DOHH2 (cell line): ENCODE measurements around the gene SFXN5.

Experiments
- H3F3A ChIP-seq: fragments of 200-600 bp; sonication (generic), shearing (Covaris generic); 2 replicates; pipeline ENCODE4 v1.6.0; 2016; ENCODE audit warnings: antibody characterized with exemption, mild to moderate bottlenecking; ENCODE audit not compliant: control insufficient read depth, insufficient read depth
- H3K27ac ChIP-seq: fragments of 200-600 bp; sonication (generic); 2 replicates; pipeline ENCODE4 v1.5.1; 2014; ENCODE audit warnings: low read depth, mild to moderate bottlenecking, low read length, moderate library complexity
- H3K27me3 ChIP-seq: fragments of 200-600 bp; sonication (generic); 2 replicates; pipeline ENCODE4 v1.6.1; 2014; ENCODE audit warnings: mild to moderate bottlenecking, low read length, mixed read lengths; ENCODE audit not compliant: control insufficient read depth
- H3K36me3 ChIP-seq: fragments of 200-600 bp; sonication (generic); 2 replicates; pipeline ENCODE4 v1.6.1; 2014; ENCODE audit warnings: mild to moderate bottlenecking, low read length, moderate library complexity, mixed read lengths; ENCODE audit not compliant: control insufficient read depth
- H3K4me1 ChIP-seq: fragments of 200-600 bp; sonication (generic); 2 replicates; pipeline ENCODE4 v1.6.1; 2014; ENCODE audit warnings: mild to moderate bottlenecking, low read length, mixed read lengths; ENCODE audit not compliant: control insufficient read depth
- H3K4me2 ChIP-seq: fragments of 200-600 bp; sonication (generic); 2 replicates; pipeline ENCODE4 v1.6.0; 2014; ENCODE audit warnings: mild to moderate bottlenecking, low read length, moderate library complexity
- H3K4me3 ChIP-seq: fragments of 200-600 bp; sonication (generic); 2 replicates; pipeline ENCODE4 v1.5.1; 2014; ENCODE audit warnings: mild to moderate bottlenecking, low read length, mixed read lengths
- H3K79me2 ChIP-seq: fragments of 200-600 bp; sonication (generic); 2 replicates; pipeline ENCODE4 v1.6.1; 2014; ENCODE audit warnings: mild to moderate bottlenecking, low read length, mixed read lengths; ENCODE audit not compliant: control insufficient read depth
- H3K9me2 ChIP-seq: fragments of 200-600 bp; sonication (generic); replicated peaks from 2 replicates; pipeline ENCODE4 v1.6.1; 2014; ENCODE audit warnings: mild to moderate bottlenecking, low read length, mixed read lengths; ENCODE audit not compliant: control insufficient read depth
- H3K9me3 ChIP-seq: fragments of 200-600 bp; sonication (generic); 2 replicates; pipeline ENCODE4 v1.6.1; 2014; ENCODE audit warnings: antibody characterized with exemption, low read length, mixed read lengths; ENCODE audit not compliant: control insufficient read depth, insufficient read depth
- H4K20me1 ChIP-seq: fragments of 200-600 bp; sonication (generic); 2 replicates; pipeline ENCODE4 v1.6.0; 2014; ENCODE audit warnings: low read depth, mild to moderate bottlenecking, antibody characterized with exemption, low read length, moderate library complexity; ENCODE audit not compliant: control insufficient read depth, insufficient read depth
- CTCF ChIP-seq: fragments of 200-600 bp; sonication (generic); IDR thresholded peaks from one replicate; pipeline ENCODE4 v1.5.1; 2014; ENCODE audit warnings: antibody characterized with exemption, mild to moderate bottlenecking, low read depth, low read length; ENCODE audit not compliant: poor library complexity, severe bottlenecking
- EZH2phosphoT487 ChIP-seq: fragments of 200-600 bp; sonication (generic); IDR thresholded peaks from 2 replicates; pipeline ENCODE4 v1.6.1; 2017; ENCODE audit warnings: borderline replicate concordance, mild to moderate bottlenecking, antibody characterized with exemption, low read length, moderate library complexity, mixed read lengths

SFXN5 gene

GRCh38 chr2:72964146-72964525 is 107.4 kb downstream of the SFXN5 start:
- no peaks in the 10 kb centered on the region for H3K9me3 ChIP-seq
- no peaks in the 10 kb centered on the region for H3K9me2 ChIP-seq
- no peaks in the 10 kb centered on the region for H3K36me3 ChIP-seq
- H3K4me1 ChIP-seq: no peaks in the 10 kb centered on the region
- no peaks in the 10 kb centered on the region for H3F3A ChIP-seq
- H4K20me1 ChIP-seq: no peaks in the 10 kb centered on the region
- H3K4me2 ChIP-seq: no peak overlapping the region
- H3K4me3 ChIP-seq: no peak overlapping the region
- H3K79me2 ChIP-seq: no peaks in the 10 kb centered on the region
- TF ChIP-seq EZH2phosphoT487 (no peak), CTCF (no peak)
- H3K27ac ChIP-seq: no peak overlapping the region
- H3K27me3 ChIP-seq: no peaks in the 10 kb centered on the region

GRCh38 chr2:72963423-72964145 is 107.9 kb downstream of the SFXN5 start:
- no peaks in the 10 kb centered on the region for H4K20me1 ChIP-seq
- no peak overlapping the region for H3K27ac ChIP-seq

GRCh38 chr2:72962911-72963310 is 108.6 kb downstream of the SFXN5 start:
- Histone ChIP-seq H3F3A (no peaks in the 10 kb centered on the region), H3K4me2 (no peak overlapping the region), H3K4me1 (no peaks in the 10 kb centered on the region), H4K20me1 (no peaks in the 10 kb centered on the region), H3K36me3 (no peaks in the 10 kb centered on the region), H3K79me2 (no peaks in the 10 kb centered on the region), H3K9me3 (no peaks in the 10 kb centered on the region), H3K27me3 (no peaks in the 10 kb centered on the region), H3K4me3 (no peak overlapping the region), H3K27ac (no peak overlapping the region), H3K9me2 (no peaks in the 10 kb centered on the region)
- TF ChIP-seq EZH2phosphoT487 (no peak), CTCF (no peak)

More at GRCh38 chr2:72963423-72964145, 107.9 kb downstream of the SFXN5 start:
- H3F3A ChIP-seq: no peaks in the 10 kb centered on the region
- H3K4me3 ChIP-seq: no peak overlapping the region
- H3K9me2 ChIP-seq: no peaks in the 10 kb centered on the region
- H3K27me3 ChIP-seq: no peaks in the 10 kb centered on the region
- no peaks in the 10 kb centered on the region for H3K79me2 ChIP-seq
- H3K36me3 ChIP-seq: no peaks in the 10 kb centered on the region
- TF ChIP-seq EZH2phosphoT487 (no peak), CTCF (no peak)
- no peaks in the 10 kb centered on the region for H3K4me1 ChIP-seq
- no peak overlapping the region for H3K4me2 ChIP-seq
- no peaks in the 10 kb centered on the region for H3K9me3 ChIP-seq
